CD4-positive, alpha-beta T cell (primary cell): ENCODE results near the gene ADRA2B. TPM values are rescaled to one million over a fixed set of nuclear protein-coding genes. Genes with fewer than 3 reads are reported as not detected.

Experiments used
- ATAC-seq: fragments of 200-7000 bp; cut with Tn5 transposase; one replicate; pipeline ENCODE4 v1.10.0; 2022; ENCODE audit warnings: mild to moderate bottlenecking; ENCODE audit not compliant: poor library complexity
- CTCF ChIA-PET: fragments of 350-600 bp; sonication (Branson Sonifier 250); formaldehyde crosslinking; loops from one replicate; lab custom pipeline; 2021; ENCODE audit warnings: antibody characterized with exemption, inconsistent platforms; lab: Charles Lee
- POLR2A ChIA-PET: fragments of 350-600 bp; sonication (Branson Sonifier 250); formaldehyde crosslinking; loops from one replicate; lab custom pipeline; 2021; ENCODE audit warnings: antibody characterized with exemption, inconsistent platforms; lab: Charles Lee
- DNase-seq, 14 experiments: peaks; one replicate each; pipeline ENCODE4 v3.0.0-alpha.2; 2013 to 2020; ENCODE audit warnings: mixed read lengths in 2 of 14
- H3K27ac ChIP-seq, 2 donors: one replicate each; pipeline versions ENCODE4 v1.5.1 to v1.7.0; 2013; ENCODE audit warnings: low read length in 2 of 2, low read depth in 1 of 2, mild to moderate bottlenecking in 1 of 2
- H3K27me3 ChIP-seq, 2 experiments: 1 replicate in 1 of 2; 2 replicates in 1 of 2; pipeline versions ENCODE4 v1.6.1 to v1.7.0; 2013; ENCODE audit warnings: low read length in 2 of 2, control low read depth in 1 of 2, mild to moderate bottlenecking in 1 of 2, moderate library complexity in 1 of 2; ENCODE audit not compliant: insufficient read depth in 2 of 2, control insufficient read depth in 1 of 2
- H3K36me3 ChIP-seq: one replicate; pipeline ENCODE4 v1.6.1; 2013; ENCODE audit warnings: low read length, control low read depth; ENCODE audit not compliant: insufficient read depth
- H3K4me1 ChIP-seq: one replicate; pipeline ENCODE4 v1.6.1; 2013; ENCODE audit warnings: low read length, control low read depth; ENCODE audit not compliant: insufficient read depth
- H3K4me3 ChIP-seq: one replicate; pipeline ENCODE4 v1.5.1; 2013; ENCODE audit warnings: mild to moderate bottlenecking, low read length, moderate library complexity
- H3K9me3 ChIP-seq, 2 experiments: 1 replicate in 1 of 2; 2 replicates in 1 of 2; pipeline versions ENCODE4 v1.6.1 to v1.7.0; 2013; ENCODE audit warnings: low read length in 2 of 2, mild to moderate bottlenecking in 2 of 2, control low read depth in 1 of 2, moderate library complexity in 1 of 2; ENCODE audit not compliant: control insufficient read depth in 1 of 2, insufficient read depth in 1 of 2
- H3K27ac Mint-ChIP-seq: one replicate; pipeline ENCODE4 v1.8.0; 2020; ENCODE audit warnings: mixed read lengths
- H3K27me3 Mint-ChIP-seq: one replicate; pipeline ENCODE4 v1.8.0; 2021; ENCODE audit warnings: mixed read lengths
- H3K36me3 Mint-ChIP-seq: one replicate; pipeline ENCODE4 v1.8.0; 2021; ENCODE audit warnings: low read depth, mixed read lengths
- H3K4me1 Mint-ChIP-seq: one replicate; pipeline ENCODE4 v1.8.0; 2021; ENCODE audit warnings: low read depth, mixed read lengths
- H3K4me3 Mint-ChIP-seq: one replicate; pipeline ENCODE4 v1.8.0; 2020; ENCODE audit warnings: mild to moderate bottlenecking, mixed read lengths
- H3K9me3 Mint-ChIP-seq: one replicate; pipeline ENCODE4 v1.8.0; 2020; ENCODE audit warnings: mixed read lengths
- CTCF ChIP-seq: fragments of 200-600 bp; IDR thresholded peaks from one replicate; pipeline ENCODE4 v1.8.0; 2022; ENCODE audit warnings: antibody characterized with exemption, mild to moderate bottlenecking
- intact Hi-C, 2 experiments: fragments of 100-400 bp; cut with DNase I in 1 of 2; cut with micrococcal nuclease in 1 of 2; formaldehyde crosslinking; loops; one replicate each; pipeline versions ENCODE4 v1.15.1 to v1.9.0; 2023 to 2025; cut with DNase I, micrococcal nuclease
- total RNA-seq, 174 experiments: library from RNA in 2 of 174; stranded (reverse) in 2 of 174; gene quantifications; one replicate each; pipeline ENCODE4 v1.2.3 and lab custom pipeline; 2021 to 2026

The ADRA2B gene
- total RNA-seq, 2 experiments from 2014 or later = 0.52 to 0.84 TPM

GRCh38 chr2:96114903-96115581 lies 1.3 kb downstream of the ADRA2B start:
- Histone ChIP-seq H3K27ac (no peak overlapping the region), H3K9me3 (no peaks in the 10 kb centered on the region), H3K36me3 (no peaks in the 10 kb centered on the region), H3K4me1 (peaks cover 18% of the 10 kb centered on the region), H3K27me3 (peaks cover 5 to 9% of the 10 kb centered on the region in 2 experiments), H3K4me3 (no peak overlapping the region)
- no peak overlapping the region for H3K27ac Mint-ChIP-seq
- intact Hi-C loops = loop anchor here (10.0 kb wide), 1 partner anchor 90 kb away; no protein-coding TSS in a partner anchor
- peaks cover 14% of the 10 kb centered on the region for H3K27me3 Mint-ChIP-seq
- H3K36me3 Mint-ChIP-seq = peaks cover 4% of the 10 kb centered on the region
- POLR2A ChIA-PET = no interaction called here
- no peak for ATAC-seq
- peaks cover 10% of the 10 kb centered on the region for H3K4me1 Mint-ChIP-seq
- H3K9me3 Mint-ChIP-seq = no peaks in the 10 kb centered on the region
- DNase-seq = peak in 1 of 14 experiments; percentile 37
- H3K4me3 Mint-ChIP-seq = peak overlapping the region; percentile 83
- no peak for TF ChIP-seq CTCF
- CTCF ChIA-PET = interaction anchor here (0.9 kb wide), 1 partner anchor 122 kb away, joined by 4 read pairs; no protein-coding TSS in a partner anchor

DNA sequence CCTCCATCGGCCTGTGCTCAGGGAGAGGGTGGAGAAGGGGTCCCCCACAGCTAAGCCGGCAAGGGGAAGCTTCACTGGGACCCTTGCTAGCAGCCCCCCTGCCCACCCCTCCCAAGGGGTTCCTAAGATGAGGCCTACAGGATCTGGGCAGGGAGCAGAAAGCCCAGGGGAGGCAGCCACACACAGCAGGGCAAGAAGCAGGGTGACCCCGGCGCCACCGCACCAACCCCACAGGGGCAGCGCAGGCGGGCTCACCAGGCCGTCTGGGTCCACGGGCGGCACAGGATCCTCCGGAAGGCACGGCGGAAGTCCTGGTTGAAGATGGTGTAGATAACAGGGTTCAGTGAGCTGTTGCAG lies 1.8 kb downstream of the ADRA2B start:
- Mint-ChIP-seq H3K36me3 (peaks cover 4% of the 10 kb centered on the region), H3K4me3 (peak overlapping the region; percentile 62), H3K27ac (no peak overlapping the region), H3K4me1 (peaks cover 10% of the 10 kb centered on the region), H3K9me3 (no peaks in the 10 kb centered on the region), H3K27me3 (peaks cover 9% of the 10 kb centered on the region)
- Histone ChIP-seq H3K4me3 (no peak overlapping the region), H3K27ac (no peak overlapping the region), H3K4me1 (peaks cover 18% of the 10 kb centered on the region), H3K27me3 (peaks cover 5 to 9% of the 10 kb centered on the region in 2 experiments), H3K9me3 (no peaks in the 10 kb centered on the region), H3K36me3 (no peaks in the 10 kb centered on the region)
- DNase-seq (no peak), ATAC-seq (no peak)
- no peak for TF ChIP-seq CTCF
- CTCF ChIA-PET = interaction anchor here (0.9 kb wide), 1 partner anchor 122 kb away, joined by 4 read pairs; no protein-coding TSS in a partner anchor
- intact Hi-C loops = loop anchor here (10.0 kb wide), 1 partner anchor 90 kb away; no protein-coding TSS in a partner anchor
- POLR2A ChIA-PET = no interaction called here

GRCh38 chr2:96113951-96114350 lies 2.4 kb downstream of the ADRA2B start:
- TF ChIP-seq CTCF = no peak
- Mint-ChIP-seq H3K27ac (no peak overlapping the region), H3K9me3 (no peaks in the 10 kb centered on the region), H3K4me1 (peaks cover 10% of the 10 kb centered on the region), H3K36me3 (peaks cover 4% of the 10 kb centered on the region), H3K4me3 (no peak overlapping the region), H3K27me3 (peaks cover 3% of the 10 kb centered on the region)
- no peak for ATAC-seq
- ChIA-PET POLR2A (no interaction called here), CTCF (interaction anchor here (1.2 to 1.4 kb wide), 2 partner anchors 28 to 61 kb away, joined by 4 to 8 read pairs; no protein-coding TSS in a partner anchor)
- Histone ChIP-seq H3K27me3 (peaks cover 3 to 6% of the 10 kb centered on the region in 2 experiments), H3K27ac (no peak overlapping the region), H3K4me3 (no peak overlapping the region), H3K9me3 (no peaks in the 10 kb centered on the region), H3K36me3 (no peaks in the 10 kb centered on the region), H3K4me1 (peaks cover 18% of the 10 kb centered on the region)
- no peak for DNase-seq
- intact Hi-C loops = loop anchor here (10.0 kb wide), 1 partner anchor 89 kb away; no protein-coding TSS in a partner anchor
